HS-5 (cell line): ENCODE measurements around the gene TRRAP.

Source experiments
- DNase-seq: peaks from one replicate; pipeline ENCODE4 v3.0.0-alpha.2; 2012; ENCODE audit warnings: low read depth

Gene TRRAP

DNA sequence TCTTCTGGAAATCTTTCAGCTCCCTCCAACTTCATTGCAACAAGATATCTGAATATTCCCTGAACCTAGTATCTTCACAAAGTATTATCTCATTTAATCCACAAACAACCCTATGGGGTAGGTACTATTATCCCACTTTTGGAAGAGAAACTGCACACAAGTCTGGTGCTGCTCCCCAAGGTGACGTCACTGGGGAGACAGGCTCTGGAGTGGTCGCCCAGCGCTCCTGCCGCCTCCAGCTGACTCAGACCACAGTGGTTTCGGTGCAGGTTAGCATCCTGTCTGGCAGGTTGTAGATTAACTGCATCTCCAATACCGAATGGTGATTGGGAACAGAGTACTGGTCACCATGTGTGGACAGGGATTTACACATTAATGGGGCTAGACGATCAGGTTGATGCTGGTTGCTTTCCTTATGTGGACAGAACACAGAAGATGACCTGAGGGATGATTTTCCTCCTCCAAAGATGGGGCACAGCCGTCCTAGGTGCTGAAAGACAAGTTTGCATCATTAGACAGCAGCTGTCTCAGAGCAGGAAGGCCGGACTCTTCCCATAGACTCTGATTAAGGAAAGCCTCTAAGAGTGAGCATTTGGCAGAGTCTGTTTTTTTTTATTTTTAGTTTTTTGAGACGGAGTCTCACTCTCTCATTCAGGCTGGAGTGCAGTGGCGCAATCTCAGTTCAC, 128.6 kb downstream of the TRRAP start:
- no peak for DNase-seq

DNA sequence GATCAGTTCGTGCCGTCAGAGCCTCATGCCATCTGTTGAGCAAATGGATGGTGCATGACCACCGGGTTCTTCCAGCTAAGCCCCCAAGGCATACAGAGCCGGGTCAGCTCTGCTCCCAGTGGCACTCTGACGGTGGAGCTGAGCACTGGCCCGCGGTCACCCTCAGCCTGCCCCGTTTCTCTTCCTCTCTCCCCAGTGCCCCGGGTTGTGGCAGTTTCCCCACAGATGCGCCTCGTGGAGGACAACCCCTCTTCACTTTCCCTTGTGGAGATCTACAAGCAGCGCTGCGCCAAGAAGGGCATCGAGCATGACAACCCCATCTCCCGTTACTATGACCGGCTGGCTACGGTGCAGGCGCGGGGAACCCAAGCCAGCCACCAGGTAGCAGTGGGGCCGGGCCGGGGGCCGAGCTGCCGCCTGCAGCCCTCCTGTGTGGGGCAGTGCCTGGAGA, 129.9 kb downstream of the TRRAP start:
- DNase-seq, result no peak

DNA sequence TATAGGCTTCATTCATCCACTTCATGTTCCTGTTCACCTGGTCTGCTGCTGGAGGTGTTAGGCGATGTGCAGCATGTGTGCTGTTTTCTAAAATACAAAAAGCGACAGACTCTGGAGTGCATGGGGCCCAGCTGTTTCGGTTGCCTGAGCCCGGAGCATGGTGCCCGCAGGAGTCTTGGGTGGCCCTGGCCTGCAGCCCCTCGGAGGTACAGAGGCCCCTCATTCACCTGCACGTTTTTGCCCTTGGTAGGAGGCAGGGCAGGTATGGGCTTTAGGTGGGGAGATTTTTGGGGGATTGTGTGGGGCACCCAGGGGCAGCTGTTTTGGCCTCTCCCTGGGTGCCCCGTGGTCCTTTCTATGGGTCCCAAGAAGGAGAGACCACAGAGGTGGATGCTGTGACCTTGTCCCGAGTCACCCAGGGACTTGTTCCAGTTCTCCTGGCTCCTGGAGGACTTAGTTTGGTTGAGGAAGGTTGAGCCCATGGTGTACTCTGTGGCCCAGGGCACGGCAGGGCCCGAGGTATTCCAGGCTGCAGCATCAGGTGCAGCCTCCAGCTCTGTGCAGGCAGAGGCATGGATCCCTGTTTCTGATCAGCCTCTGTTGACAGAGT, 130.7 kb downstream of the TRRAP start:
- DNase-seq, result no peak

DNA sequence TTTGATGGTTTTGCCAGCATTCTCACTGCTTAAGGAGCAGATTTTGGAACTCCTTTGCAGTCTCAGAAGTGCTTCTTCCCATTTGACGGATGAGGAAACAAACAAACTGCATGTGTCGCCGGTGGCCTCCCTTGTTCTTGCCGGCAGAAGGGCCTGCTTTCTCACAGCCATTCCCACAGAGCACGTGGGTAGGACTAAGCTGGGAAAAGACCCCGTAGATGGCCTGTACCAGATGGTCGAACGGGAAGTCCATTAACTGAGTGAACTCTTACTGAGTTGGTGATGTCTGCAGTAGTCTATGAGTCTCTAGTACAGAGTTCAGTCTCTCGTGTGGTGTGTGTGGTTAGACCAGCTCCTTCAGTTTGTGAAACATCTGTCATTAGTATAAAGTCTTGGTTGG, 131.9 kb downstream of the TRRAP start:
- no peak for DNase-seq

DNA sequence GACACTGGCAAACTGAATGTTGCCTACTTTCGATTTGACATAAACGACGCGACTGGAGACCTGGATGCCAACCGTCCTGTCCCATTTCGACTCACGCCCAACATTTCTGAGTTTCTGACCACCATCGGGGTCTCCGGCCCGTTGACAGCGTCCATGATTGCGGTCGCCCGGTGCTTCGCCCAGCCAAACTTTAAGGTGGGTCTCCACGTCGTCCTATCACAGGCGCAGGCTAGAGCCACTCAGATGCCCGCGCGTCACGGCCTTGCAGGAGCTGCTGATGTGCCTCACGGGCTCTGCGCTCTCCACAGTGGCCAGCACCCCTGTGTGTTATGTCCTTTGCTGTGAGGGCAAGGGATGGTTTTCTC, 133.0 kb downstream of the TRRAP start:
- no peak for DNase-seq

DNA sequence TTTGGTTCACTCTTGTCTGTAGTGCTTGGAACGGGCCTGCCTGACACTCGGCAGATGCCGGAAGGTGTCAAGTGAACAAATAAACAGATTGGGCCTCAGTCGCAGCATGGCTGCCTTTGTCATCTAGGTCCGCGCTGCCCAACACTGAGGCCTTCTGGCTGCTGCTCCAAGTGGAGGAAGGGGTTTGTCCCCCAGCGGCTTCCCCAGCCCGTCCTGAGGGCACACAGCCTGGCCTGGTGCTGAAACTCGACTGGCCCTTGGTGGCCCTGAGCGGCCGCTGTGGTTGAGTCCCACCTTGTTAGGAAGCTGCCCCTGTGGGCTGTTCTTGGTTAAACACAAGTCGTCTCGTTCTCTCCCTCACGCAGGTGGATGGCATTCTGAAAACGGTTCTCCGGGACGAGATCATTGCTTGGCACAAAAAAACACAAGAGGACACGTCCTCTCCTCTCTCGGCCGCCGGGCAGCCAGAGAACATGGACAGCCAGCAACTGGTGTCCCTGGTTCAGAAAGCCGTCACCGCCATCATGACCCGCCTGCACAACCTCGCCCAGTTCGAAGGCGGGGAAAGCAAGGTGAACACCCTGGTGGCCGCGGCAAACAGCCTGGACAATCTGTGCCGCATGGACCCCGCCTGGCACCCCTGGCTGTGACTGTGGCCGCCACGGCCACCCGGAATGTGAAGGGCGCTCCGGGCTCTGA, 133.5 kb downstream of the TRRAP start:
- no peak for DNase-seq

DNA sequence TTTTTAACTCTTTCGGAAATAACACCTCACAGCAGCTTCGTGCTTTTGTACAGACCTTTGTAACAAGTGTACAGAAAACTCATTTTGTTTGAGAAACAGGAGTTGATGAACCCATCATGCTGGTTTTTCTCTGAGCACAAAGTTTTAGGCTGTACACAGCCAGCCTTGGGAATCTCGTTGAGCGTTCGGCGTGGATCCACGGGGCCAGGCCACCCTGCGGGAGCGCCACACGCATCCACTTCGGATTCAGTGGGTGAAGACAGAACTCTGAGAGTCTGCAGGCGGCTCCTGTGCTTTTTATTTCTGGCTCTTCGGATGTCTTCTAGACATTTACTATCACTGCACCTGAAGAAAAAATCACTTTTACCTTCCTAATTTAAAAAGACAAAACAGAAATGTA, 134.4 kb downstream of the TRRAP start:
- no peak for DNase-seq

DNA sequence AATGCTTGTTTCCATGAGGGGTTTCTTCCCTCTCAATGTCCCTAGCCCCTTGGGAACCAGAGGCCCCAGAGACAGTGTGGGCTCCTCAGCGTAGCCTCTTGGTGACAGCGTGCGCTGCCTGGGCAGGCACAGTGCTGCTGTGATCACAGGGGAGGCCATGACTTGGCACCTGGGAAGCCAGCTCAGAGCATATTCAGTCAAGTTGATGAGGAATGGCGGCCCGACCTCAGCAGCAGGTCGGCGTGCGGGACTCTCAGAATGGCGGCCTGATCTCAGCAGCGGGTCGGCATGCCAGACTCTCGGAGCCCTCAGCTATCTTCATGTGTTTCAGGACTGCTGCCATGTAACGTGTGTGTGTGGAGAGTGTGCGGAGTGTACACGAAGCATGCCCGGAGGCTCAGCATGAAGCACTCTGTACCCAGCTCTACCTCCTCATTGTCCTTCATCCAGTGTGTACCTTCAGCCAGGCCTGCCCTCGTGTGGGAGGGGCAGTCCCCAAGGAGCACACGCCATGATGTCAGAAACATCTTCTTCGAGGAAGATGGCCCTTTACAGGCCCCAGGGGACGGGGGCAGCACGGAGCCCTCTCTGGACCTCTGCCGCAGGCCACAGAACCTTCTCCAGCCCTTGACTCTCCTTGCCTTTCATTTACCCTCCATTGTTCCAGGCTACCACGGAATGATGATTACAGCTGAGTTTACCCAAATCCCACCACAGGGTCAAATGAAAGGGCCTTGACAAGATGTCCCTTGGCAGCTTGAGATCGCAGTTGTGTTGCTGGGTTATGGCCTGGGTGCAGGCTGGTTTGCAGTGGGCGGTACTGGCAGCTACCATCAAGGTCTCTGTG, 135.2 kb downstream of the TRRAP start:
- no peak for DNase-seq

DNA sequence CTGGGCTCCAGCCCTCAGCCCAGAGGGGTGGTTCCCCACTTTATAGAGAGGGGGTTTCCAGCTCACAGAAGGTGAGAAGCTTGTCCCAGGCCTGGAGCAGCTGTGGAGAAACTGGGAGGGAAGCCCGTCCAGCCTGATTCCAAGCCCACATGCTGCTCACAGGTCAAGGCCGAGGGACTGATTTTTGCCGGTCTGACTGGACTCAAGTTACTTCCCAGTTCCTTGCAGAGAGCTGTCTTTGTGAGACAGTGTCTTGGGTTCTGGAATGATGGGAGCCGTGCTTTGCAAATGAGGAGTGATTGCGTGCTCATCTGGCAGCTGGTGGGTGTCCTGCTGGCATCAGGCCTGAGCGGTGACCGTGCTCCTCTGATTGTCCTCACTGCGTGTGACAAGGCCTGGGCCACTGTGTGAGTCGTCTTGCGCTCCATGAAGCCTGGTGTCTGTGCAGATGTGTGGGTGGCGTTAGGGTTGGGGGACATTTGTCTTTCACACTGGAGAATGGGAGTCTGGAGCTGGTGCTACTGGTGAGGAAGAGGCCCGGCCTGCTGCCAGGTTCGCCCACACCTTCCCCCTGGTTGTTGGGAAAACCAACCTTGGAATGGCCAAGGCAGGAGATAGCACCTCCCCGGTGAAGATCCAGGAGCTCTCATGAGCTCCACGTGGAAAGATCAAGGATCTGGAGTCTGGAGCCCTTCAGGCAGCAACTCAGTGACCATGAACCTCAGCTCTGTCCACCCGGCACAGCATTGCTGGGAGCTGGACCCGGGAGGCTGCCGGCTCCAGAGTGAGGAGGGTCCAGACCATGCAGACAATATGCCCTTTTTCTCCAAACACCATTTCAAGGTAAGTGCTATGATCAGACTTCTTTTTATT, 136.0 kb downstream of the TRRAP start:
- DNase-seq, result no peak

DNA sequence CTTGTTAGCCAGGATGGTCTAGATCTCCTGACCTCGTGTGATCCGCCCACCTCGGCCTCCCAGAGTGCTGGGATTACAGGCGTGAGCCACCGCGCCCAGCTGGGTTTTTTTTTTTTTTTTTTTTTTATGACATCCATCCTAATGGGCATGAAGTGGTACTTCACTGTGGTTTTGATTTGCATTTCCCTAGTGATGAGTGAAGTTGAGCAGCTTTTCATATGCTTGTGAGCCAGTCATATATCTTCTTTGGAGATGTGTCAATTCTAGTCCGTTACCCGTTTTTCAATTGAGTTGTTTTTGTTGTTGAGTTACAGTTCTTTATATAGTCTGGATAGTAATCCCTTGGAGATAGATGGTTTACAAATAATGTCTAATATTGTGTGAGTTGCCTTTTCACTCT, 137.9 kb downstream of the TRRAP start:
- DNase-seq, result no peak

DNA sequence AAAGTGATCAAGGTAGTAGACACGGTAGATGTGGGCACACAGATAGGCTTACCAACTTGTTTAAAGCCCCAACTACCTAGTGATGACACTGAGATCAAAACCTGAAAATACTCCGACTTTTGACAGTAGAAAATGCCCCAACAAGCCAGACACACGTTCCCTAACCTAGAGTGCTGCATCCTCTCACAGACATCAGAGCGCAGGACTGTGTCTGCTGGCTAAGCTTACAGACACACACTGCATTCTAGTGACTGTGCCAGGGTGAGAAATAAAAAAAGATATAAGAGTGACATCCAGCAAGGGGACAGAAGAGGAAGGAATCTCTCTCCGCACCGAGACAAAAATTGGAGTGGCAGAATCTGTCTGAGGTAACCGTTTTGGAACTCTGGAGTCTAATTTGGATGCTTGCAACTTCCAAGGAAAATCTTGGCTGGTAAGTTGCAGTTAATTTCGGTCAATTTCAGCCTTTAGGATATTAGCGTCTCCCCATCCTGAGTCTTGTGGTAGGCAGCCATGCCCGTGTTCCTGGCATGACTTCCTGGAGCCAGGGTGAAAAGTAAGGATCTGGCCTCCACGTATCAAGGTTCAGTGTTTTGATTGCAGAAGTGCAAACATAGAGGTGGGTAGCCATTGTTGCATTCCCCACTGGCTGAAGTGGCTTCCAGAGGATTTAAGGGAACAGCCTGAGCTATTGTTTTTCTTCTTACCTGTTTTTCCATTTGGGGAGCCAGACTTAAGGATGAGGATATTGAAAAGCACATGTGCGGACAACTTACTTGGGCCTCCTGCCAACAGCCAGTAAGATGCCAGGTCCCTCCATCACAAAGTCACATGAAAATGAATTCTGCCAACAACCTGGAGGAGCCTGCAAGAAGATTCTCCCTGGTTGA, 141.4 kb downstream of the TRRAP start:
- DNase-seq, result no peak

DNA sequence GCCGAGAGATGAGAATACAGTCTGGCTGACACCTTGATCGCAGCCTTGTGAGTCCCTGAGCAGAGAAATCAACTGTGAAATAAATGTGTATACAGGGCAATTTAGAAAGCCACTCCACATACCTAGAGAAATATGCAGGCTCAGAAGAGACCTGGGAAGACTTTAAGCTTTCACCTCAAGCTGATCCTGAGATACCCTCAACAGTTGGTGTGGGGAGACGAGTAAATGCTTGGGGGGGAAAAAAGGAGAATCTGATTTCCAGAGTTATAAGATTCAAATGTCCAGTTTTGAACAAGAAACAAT, 142.0 kb downstream of the TRRAP start:
- no peak for DNase-seq

DNA sequence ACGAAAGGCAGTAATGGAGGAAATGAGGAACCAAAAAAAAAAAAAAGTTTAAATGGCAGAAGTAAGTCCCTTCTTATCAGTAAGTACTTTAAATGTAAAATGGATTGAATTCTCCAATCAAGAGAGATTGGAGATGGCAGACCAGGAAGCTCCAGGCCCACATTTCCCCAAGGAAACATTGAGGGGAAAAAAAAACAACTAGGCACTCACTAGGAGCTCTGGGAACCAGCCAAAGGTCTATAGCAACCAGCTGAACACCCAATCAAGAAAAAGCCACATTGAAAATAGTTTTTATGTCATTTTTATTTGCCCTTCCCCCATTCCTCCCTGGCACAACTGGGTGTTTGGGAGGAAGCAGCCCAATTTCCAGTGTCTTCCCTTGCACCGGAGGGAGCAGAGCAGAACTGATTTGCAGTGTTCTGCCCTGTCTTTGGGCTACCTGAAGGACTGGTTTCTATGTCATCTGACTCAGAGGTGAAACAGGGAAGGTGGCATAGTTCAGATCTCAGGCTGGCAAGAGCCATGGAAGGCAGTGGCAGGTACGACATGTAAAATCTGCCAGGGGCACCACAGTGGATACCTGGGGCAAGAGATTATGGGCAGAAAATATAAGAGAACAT, 143.7 kb downstream of the TRRAP start:
- DNase-seq, result no peak

DNA sequence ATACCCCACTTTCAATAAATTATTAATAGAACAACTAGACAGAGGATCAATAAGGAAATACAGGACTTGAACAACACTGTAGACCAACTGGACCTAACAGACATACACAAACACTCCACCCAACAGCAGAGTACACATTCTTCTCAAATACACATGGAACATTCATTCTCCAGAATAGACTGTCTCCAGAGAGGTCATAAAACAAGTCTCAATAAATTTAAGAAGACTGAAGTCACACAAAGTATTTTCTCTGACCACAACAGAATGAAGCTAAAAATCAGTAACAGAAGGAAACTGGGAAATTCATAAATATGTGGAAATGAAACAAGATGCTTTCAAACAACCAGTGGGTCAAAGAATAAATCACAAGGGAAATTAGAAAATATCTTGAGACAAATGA, 145.7 kb downstream of the TRRAP start:
- DNase-seq, result no peak

DNA sequence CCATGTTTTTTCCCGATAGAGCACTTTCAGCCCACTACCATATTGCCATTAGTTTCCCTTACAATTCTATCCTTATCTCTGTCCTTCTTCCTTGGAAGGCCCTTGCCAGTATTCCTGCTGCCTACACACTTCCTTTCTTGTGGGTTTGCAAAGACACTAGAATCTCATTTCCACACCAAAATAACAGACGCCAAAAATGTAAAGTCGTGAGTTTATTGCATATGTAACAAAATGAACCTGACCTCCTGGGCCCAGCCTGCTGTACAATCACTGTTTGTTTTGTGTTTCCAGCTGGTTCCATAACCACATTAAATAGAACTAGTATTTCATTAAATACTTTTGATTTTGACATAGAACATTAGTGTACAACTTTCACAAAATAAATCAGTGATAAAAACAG, 148.9 kb downstream of the TRRAP start:
- DNase-seq, result no peak

DNA sequence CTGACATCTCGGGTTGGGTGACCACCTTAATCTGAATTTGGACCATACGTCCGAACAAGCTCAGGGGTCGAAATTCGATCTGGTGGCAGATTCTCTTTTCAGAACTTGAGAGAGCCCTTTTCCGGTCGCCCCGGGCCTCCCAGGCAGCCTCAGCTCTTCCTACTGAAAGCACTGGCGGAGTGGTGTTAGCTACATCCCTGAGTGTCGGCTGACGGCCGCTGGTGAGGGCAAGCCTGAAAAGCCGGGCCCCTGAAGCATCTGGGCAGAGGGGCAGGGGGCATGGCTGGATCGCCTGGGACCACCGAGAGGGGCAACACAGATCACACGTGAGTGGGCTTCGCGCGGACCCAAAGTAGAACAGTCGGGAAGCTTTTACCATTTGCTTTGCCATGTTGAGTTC, 149.5 kb downstream of the TRRAP start:
- no peak for DNase-seq

DNA sequence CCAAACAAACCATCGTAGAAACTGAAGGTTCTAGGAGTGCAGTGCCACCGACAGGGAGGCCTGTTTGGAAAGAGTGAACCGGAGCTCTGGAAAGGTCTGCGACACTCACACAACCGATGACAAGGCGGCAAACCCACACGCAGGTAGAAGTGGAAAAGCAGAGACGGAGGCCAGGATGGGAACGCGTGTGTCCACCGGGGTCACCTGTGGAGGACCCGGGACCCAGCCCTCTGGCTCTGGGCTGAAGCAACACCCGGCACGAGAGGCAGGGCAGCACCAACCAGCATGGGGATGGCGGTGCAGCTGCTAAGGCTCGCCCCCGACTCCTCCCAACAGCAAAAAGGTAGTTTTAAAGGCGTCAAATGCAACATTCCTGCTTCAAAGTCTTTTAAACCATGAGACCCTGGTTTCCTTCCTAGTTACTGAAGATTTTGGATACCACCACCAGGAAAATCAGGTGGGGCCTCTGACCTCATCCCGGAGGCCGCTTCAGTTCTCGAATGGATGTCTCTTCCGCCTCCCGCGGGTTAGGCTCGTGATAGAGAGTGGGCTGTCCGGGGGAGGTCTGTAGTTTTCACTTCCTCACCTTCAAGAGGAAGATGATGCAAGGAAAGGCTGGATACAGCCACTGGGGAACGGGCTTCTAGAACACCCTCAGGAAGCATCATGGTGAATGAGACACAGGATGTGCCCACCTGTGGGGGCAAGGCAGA, 150.1 kb downstream of the TRRAP start:
- DNase-seq, result no peak

DNA sequence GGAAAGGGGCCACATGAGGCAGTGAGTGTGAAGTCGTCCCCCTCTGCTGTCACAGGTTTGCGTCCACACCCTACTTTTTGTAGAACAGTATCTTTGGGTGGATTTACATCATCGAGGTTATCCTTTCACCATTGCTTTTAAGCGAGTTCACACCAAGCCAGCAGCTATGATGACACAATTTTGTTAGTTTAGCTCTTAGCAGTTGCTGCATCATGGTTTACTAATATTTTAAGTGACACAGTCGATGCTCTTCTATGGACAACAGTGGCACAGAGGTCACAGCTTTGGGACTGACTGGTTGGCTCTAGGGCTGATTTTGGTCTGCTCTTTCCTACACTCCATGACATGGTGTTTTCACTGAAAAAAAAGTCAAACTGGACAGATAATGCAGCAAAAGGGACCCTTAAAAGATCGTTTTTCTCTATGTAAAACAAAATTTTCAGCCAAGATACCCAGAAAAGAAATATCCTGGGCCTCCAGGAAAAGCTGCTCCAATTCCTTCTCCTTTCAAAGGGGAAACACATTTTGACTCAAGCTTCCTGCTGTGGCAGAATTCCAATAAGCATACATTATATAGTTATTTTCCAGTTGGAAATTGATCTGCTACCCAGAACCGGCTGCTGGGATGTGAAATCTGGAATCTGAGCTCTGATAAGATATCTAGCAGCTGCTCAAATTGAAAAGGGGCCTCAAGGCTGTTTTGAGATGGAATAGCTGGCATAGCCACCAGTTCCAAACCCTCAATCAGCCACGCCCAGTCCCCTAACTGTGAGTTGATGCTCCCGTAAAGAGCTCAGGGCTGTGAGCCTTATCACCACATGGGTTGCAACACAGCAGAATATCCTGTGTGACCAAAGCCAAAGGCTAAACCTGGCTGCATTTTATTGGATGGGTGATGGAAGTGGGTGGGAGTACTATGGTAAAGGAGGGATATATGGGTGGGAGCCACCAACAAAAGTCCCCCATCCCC, 151.4 kb downstream of the TRRAP start:
- DNase-seq, result no peak

DNA sequence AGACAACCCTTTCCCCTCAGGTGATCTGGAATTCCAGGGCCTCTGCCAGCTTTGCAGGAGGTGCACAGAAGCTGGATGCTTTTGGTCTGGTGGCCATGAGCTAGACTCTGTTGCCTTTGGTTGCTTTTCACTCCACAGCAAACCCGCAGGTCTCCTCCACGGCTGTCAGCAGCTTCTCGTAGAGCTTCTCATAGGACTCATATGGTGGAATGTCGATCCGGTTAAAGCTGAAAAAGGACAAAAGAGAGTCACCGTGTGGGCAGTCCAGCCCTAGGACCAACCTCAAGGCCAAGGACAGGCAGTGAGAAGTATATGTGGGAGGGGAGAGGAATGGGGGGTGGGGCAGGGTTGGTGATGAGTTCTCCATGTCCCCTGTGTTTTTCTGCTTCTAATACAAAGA, 152.1 kb downstream of the TRRAP start:
- no peak for DNase-seq
